Eye (tissue), 1 donor: Measurements from ENCODE around the gene NAV2.
A peak's percentile ranks its signal among the peaks of the same experiment; 100 is the strongest.

Experiments
- DNase-seq: peaks from one replicate; pipeline ENCODE4 v3.0.0-alpha.2; 2015

NAV2 gene

GRCh38 chr11:19747634-19748033 is 35.0 kb downstream of the NAV2 start:
- no peak for DNase-seq

- no peak for DNase-seq
Observed at GRCh38 chr11:19751055-19751454, 38.4 kb downstream of the NAV2 start.

- no peak for DNase-seq
Observed at GRCh38 chr11:19753451-19754106, 40.9 kb downstream of the NAV2 start.

- DNase-seq = no peak
Observed at GRCh38 chr11:19756675-19757475, 44.2 kb downstream of the NAV2 start.

GRCh38 chr11:19759389-19759788 is 46.8 kb downstream of the NAV2 start:
- DNase-seq = no peak

GRCh38 chr11:19762266-19762665 is 49.6 kb downstream of the NAV2 start:
- DNase-seq = no peak

GRCh38 chr11:19763330-19763729 is 50.7 kb downstream of the NAV2 start:
- no peak for DNase-seq

- peak; percentile 66 for DNase-seq
Observed at GRCh38 chr11:19766206-19766605, 53.6 kb downstream of the NAV2 start.

- no peak for DNase-seq
Observed at GRCh38 chr11:19766810-19767209, 54.2 kb downstream of the NAV2 start.

GRCh38 chr11:19767627-19768151 is 55.1 kb downstream of the NAV2 start:
- DNase-seq = no peak

- DNase-seq = no peak
Observed at GRCh38 chr11:19768197-19768596, 55.6 kb downstream of the NAV2 start.

- no peak for DNase-seq
Observed at GRCh38 chr11:19768815-19769214, 56.2 kb downstream of the NAV2 start.

GRCh38 chr11:19769820-19770219 is 57.2 kb downstream of the NAV2 start:
- no peak for DNase-seq

- no peak for DNase-seq
Observed at GRCh38 chr11:19770277-19770676, 57.6 kb downstream of the NAV2 start.

- no peak for DNase-seq
Observed at GRCh38 chr11:19771463-19771862, 58.8 kb downstream of the NAV2 start.

- DNase-seq = no peak
Observed at GRCh38 chr11:19772480-19772879, 59.8 kb downstream of the NAV2 start.

GRCh38 chr11:19774329-19774728 is 61.7 kb downstream of the NAV2 start:
- DNase-seq = no peak

- DNase-seq = no peak
Observed at GRCh38 chr11:19774817-19775580, 62.4 kb downstream of the NAV2 start.

GRCh38 chr11:19775622-19776021 is 63.0 kb downstream of the NAV2 start:
- DNase-seq = no peak

GRCh38 chr11:19777039-19777376 is 64.4 kb downstream of the NAV2 start:
- peak; percentile 67 for DNase-seq

GRCh38 chr11:19777377-19778102 is 64.9 kb downstream of the NAV2 start:
- DNase-seq = peak; percentile 56

GRCh38 chr11:19779740-19780139 is 67.1 kb downstream of the NAV2 start:
- no peak for DNase-seq

- DNase-seq = no peak
Observed at GRCh38 chr11:19781351-19781750, 68.7 kb downstream of the NAV2 start.
